H1 (cell line): ENCODE results near the gene OBSL1. TPM values are rescaled to one million over a fixed set of nuclear protein-coding genes. Genes with fewer than 3 reads are reported as not detected.

Source experiments
- CHD7 ChIP-seq: fragments of 300-600 bp; sonication (generic); IDR thresholded peaks from 2 replicates; pipeline ENCODE4 v1.7.1; 2012; ENCODE audit warnings: low read length, moderate library complexity, mild to moderate bottlenecking, inconsistent platforms; ENCODE audit not compliant: insufficient replicate concordance
- EP300 ChIP-seq, 2 experiments: IDR thresholded peaks; 1 replicate in 1 of 2; 2 replicates in 1 of 2; pipeline ENCODE4 v1.6.1; 2011 to 2012; ENCODE audit warnings: low read depth in 2 of 2, low read length in 2 of 2, mild to moderate bottlenecking in 2 of 2, borderline replicate concordance in 1 of 2, inconsistent platforms in 1 of 2, moderate library complexity in 1 of 2
- KDM1A ChIP-seq: fragments of 200-600, 300-600 bp; sonication (generic); IDR thresholded peaks from 2 replicates; pipeline ENCODE4 v1.7.1; 2016; ENCODE audit warnings: mild to moderate bottlenecking, low read length, borderline replicate concordance
- POU5F1 ChIP-seq: IDR thresholded peaks from 2 replicates; pipeline ENCODE4 v1.6.1; 2011; ENCODE audit warnings: low read depth, mild to moderate bottlenecking, low read length, moderate library complexity
- SP1 ChIP-seq: IDR thresholded peaks from 2 replicates; pipeline ENCODE4 v1.6.1; 2011; ENCODE audit warnings: low read depth, low read length
- SP4 ChIP-seq: IDR thresholded peaks from 2 replicates; pipeline ENCODE4 v1.6.1; 2012; ENCODE audit warnings: low read length, inconsistent platforms
- SUZ12 ChIP-seq: fragments of 200-600 bp; sonication (generic); IDR thresholded peaks from 2 replicates; pipeline ENCODE4 v1.6.1; 2012; ENCODE audit warnings: mild to moderate bottlenecking, inconsistent platforms, low read length, moderate library complexity, mixed read lengths
- USF2 ChIP-seq: IDR thresholded peaks from 2 replicates; pipeline ENCODE4 v1.6.1; 2011; ENCODE audit warnings: low read length, improper control_type of control experiment
- YY1 ChIP-seq: IDR thresholded peaks from 2 replicates; pipeline ENCODE4 v1.6.1; 2011; ENCODE audit warnings: low read depth, mild to moderate bottlenecking, low read length
- polyA plus RNA-seq, 7 experiments: library from polyadenylated mRNA; depleted of rRNA in 3 of 7; stranded (reverse) in 5 of 7; unstranded in 2 of 7; fragments of >200 nt in 5 of 7; fragments of 200-250 nt in 2 of 7; gene quantifications; 1 replicate in 5 of 7; 2 replicates in 1 of 7; 4 replicates in 1 of 7; pipeline versions ENCODE4 v1.2.1 to v1.2.3, GENCODE V29; 2011 to 2013; ENCODE audit warnings: missing spikeins in 2 of 7, mixed read lengths in 2 of 7
- total RNA-seq: library from RNA; stranded (reverse); fragmentation: NEBNext Ultra II Directional; extraction: Animal tissue kit (Norgen Biotek cat#: 25700); gene quantifications from 2 replicates; pipeline ENCODE4 v1.2.1, GENCODE V29; 2021

Gene OBSL1
- total and polyA plus RNA-seq, 2 of the 8 experiments (the other 6 are each of a cell fraction or from before 2014, with no cell fraction given), result 116 to 127 TPM

GRCh38 chr2:219552382-219553167, 18.8 kb downstream of the OBSL1 start (continued):
- TF ChIP-seq CHD7, result no peak
- TF ChIP-seq USF2, result no peak
- peak; percentile 80 for TF ChIP-seq SP1
- no peak for TF ChIP-seq EP300 (IDR thresholded peaks at IDR 0.05; ENCODE audit: borderline replicate concordance in 1 of 2, low read depth in 2 of 2, low read length in 2 of 2)
- no peak for TF ChIP-seq YY1
- peak; percentile 96 for TF ChIP-seq SP4
- no peak for TF ChIP-seq POU5F1
- no peak for TF ChIP-seq SUZ12
- 0 out of 2 replicates have a peak, but pooled peaks have one; percentile 15 for TF ChIP-seq KDM1A
